Measurements from ENCODE around the gene LTBP1.

- TF ChIP-seq CTCF (IDR thresholded peaks at IDR 0.05; ENCODE audit: insufficient read depth, low read length) (no peak), POLR2AphosphoS5 (IDR thresholded peaks at IDR 0.05; ENCODE audit: low read depth) (no peak), GABPA (IDR thresholded peaks at IDR 0.05; ENCODE audit: low read depth) (no peak), REST (IDR thresholded peaks at IDR 0.05; ENCODE audit: insufficient replicate concordance, low read depth) (no peak)
Measured at GRCh38 chr2:33326100-33326499, 379.3 kb downstream of the LTBP1 start.

All from HL-60 (cell line).